HG02981 (cell line): Measurements from ENCODE around the gene C1orf198.

Experiments
- ATAC-seq: cut with Tn5 transposase; IDR thresholded peaks from one replicate; pipeline ENCODE4 v1.9.1; 2021; ENCODE audit warnings: mild to moderate bottlenecking, moderate library complexity; ENCODE audit not compliant: unreplicated experiment

Gene C1orf198

GRCh38 chr1:230894032-230894431 lies 25.7 kb upstream of the C1orf198 start:
- no peak for ATAC-seq

GRCh38 chr1:230892018-230892491 lies 23.7 kb upstream of the C1orf198 start:
- no peak for ATAC-seq

- ATAC-seq = no peak
These were observed 23.1 kb upstream of the C1orf198 start for GRCh38 chr1:230891413-230891812.

GRCh38 chr1:230884646-230885045 lies 16.3 kb upstream of the C1orf198 start:
- no peak for ATAC-seq

- no peak for ATAC-seq
These were observed 15.6 kb upstream of the C1orf198 start for GRCh38 chr1:230883967-230884366.

- ATAC-seq = no peak
These were observed 11.5 kb upstream of the C1orf198 start for GRCh38 chr1:230879778-230880177.

GRCh38 chr1:230878591-230878990 lies 10.3 kb upstream of the C1orf198 start:
- no peak for ATAC-seq

- ATAC-seq = no peak
These were observed 9.7 kb upstream of the C1orf198 start for GRCh38 chr1:230877924-230878590.

- no peak for ATAC-seq
These were observed 9.0 kb upstream of the C1orf198 start for GRCh38 chr1:230877146-230877923.

- no peak for ATAC-seq
These were observed 8.3 kb upstream of the C1orf198 start for GRCh38 chr1:230876660-230877059.

GRCh38 chr1:230875370-230875769 lies 7.0 kb upstream of the C1orf198 start:
- no peak for ATAC-seq

- ATAC-seq = no peak
These were observed 2.6 kb upstream of the C1orf198 start for GRCh38 chr1:230870916-230871315.

- ATAC-seq = no peak
These were observed 1.2 kb upstream of the C1orf198 start for GRCh38 chr1:230869500-230869899.

GRCh38 chr1:230868736-230869385 lies 540 bp upstream of the C1orf198 start:
- peak; percentile 27 for ATAC-seq

- ATAC-seq = no peak
These were observed 1.0 kb downstream of the C1orf198 start for GRCh38 chr1:230867101-230867902.

- no peak for ATAC-seq
These were observed 1.9 kb downstream of the C1orf198 start for GRCh38 chr1:230866171-230867070.

- ATAC-seq = no peak
These were observed 3.1 kb downstream of the C1orf198 start for GRCh38 chr1:230865062-230865817.

GRCh38 chr1:230864441-230864840 lies 3.9 kb downstream of the C1orf198 start:
- no peak for ATAC-seq

- no peak for ATAC-seq
These were observed 4.9 kb downstream of the C1orf198 start for GRCh38 chr1:230863449-230863848.
